Hepatocyte (in vitro differentiated cells): ENCODE data around the gene GJC1. TPM values are rescaled to one million over a fixed set of nuclear protein-coding genes. Genes with fewer than 3 reads are reported as not detected.

ENCODE experiments used
- DNase-seq: peaks from one replicate; pipeline ENCODE4 v3.0.0-alpha.2; 2016; ENCODE audit warnings: low spot score
- H2AFZ ChIP-seq: fragments of 200-600 bp; sonication (generic); 2 replicates; pipeline ENCODE4 v1.6.0; 2016; ENCODE audit warnings: antibody characterized with exemption, mild to moderate bottlenecking
- H3K27ac ChIP-seq: fragments of 200-600 bp; sonication (generic); 2 replicates; pipeline ENCODE4 v1.5.1; 2016; ENCODE audit warnings: mild to moderate bottlenecking
- H3K27me3 ChIP-seq: fragments of 200-600 bp; sonication (generic); 2 replicates; pipeline ENCODE4 v1.6.1; 2016
- H3K36me3 ChIP-seq: fragments of 200-600 bp; sonication (generic); replicated peaks from 2 replicates; pipeline ENCODE4 v1.5.1; 2016; ENCODE audit warnings: low read depth; ENCODE audit not compliant: insufficient read depth
- H3K4me1 ChIP-seq: fragments of 200-600 bp; sonication (generic); 2 replicates; pipeline ENCODE4 v1.5.1; 2016; ENCODE audit warnings: mild to moderate bottlenecking, moderate library complexity; ENCODE audit not compliant: insufficient read depth
- H3K4me2 ChIP-seq: fragments of 200-600 bp; sonication (generic); 2 replicates; pipeline ENCODE4 v1.6.0; 2016
- H3K4me3 ChIP-seq: fragments of 200-600 bp; sonication (generic); 2 replicates; pipeline ENCODE4 v1.5.1; 2016; ENCODE audit warnings: mild to moderate bottlenecking
- H3K79me2 ChIP-seq: fragments of 200-600 bp; sonication (generic); 2 replicates; pipeline ENCODE4 v1.6.0; 2017; ENCODE audit warnings: mild to moderate bottlenecking
- H3K9me2 ChIP-seq: fragments of 200-600 bp; sonication (generic); replicated peaks from 2 replicates; pipeline ENCODE4 v1.6.0; 2017; ENCODE audit warnings: mild to moderate bottlenecking; ENCODE audit not compliant: insufficient read depth
- H3K9me3 ChIP-seq: fragments of 200-600 bp; sonication (generic); 2 replicates; pipeline ENCODE4 v1.5.1; 2016; ENCODE audit warnings: low read depth, mild to moderate bottlenecking
- H4K20me1 ChIP-seq: fragments of 200-600 bp; sonication (generic); 2 replicates; pipeline ENCODE4 v1.6.0; 2016; ENCODE audit warnings: mild to moderate bottlenecking; ENCODE audit not compliant: insufficient read depth, poor library complexity, severe bottlenecking
- EZH2 ChIP-seq: fragments of 200-600 bp; sonication (generic); IDR thresholded peaks from 2 replicates; pipeline ENCODE4 v1.6.1; 2016; ENCODE audit warnings: antibody characterized with exemption, mild to moderate bottlenecking, borderline replicate concordance
- EZH2phosphoT487 ChIP-seq: fragments of 200-600 bp; sonication (generic); IDR thresholded peaks from one replicate; pipeline ENCODE4 v1.6.1; 2018; ENCODE audit warnings: antibody characterized with exemption, mild to moderate bottlenecking, low read depth, moderate library complexity; ENCODE audit not compliant: unreplicated experiment, severe bottlenecking
- WGBS: methylation state at CpG from one replicate; pipeline ENCODE4 v1.1.6; 2016; ENCODE audit warnings: low lambda C conversion rate; ENCODE audit errors: missing lambda C conversion rate; 5-methylcytosine and 5-hydroxymethylcytosine counted together
- polyA plus RNA-seq: library from polyadenylated mRNA; unstranded; fragments of >200 nt; fragmentation: Nextera tagmentation; extraction: Ambion mirVana; gene quantifications from 2 replicates; pipeline ENCODE4 v1.2.1, GENCODE V29; 2016
- total RNA-seq: library from RNA; depleted of rRNA; stranded (reverse); fragments of >200 nt; gene quantifications from 2 replicates; pipeline ENCODE4 v1.2.3, GENCODE V29; 2014
- TF ChIP-seq, protein P1 (sequence below): fragments of 200-600 bp; sonication (generic); IDR thresholded peaks from 2 replicates; pipeline ENCODE4 v1.5.1; 2016; ENCODE audit warnings: antibody characterized with exemption, mild to moderate bottlenecking; ENCODE audit not compliant: poor library complexity

Gene GJC1
- total and polyA plus RNA-seq, 2 experiments from 2014 or later: 7.5 to 11.4 TPM

- no peak for DNase-seq
- no peaks in the 10 kb centered on the region for H3K9me2 ChIP-seq
- H2AFZ ChIP-seq: no peak overlapping the region
- H3K27ac ChIP-seq: no peak overlapping the region
- peaks cover 33% of the 10 kb centered on the region for H3K27me3 ChIP-seq
- TF ChIP-seq, protein P1, sequence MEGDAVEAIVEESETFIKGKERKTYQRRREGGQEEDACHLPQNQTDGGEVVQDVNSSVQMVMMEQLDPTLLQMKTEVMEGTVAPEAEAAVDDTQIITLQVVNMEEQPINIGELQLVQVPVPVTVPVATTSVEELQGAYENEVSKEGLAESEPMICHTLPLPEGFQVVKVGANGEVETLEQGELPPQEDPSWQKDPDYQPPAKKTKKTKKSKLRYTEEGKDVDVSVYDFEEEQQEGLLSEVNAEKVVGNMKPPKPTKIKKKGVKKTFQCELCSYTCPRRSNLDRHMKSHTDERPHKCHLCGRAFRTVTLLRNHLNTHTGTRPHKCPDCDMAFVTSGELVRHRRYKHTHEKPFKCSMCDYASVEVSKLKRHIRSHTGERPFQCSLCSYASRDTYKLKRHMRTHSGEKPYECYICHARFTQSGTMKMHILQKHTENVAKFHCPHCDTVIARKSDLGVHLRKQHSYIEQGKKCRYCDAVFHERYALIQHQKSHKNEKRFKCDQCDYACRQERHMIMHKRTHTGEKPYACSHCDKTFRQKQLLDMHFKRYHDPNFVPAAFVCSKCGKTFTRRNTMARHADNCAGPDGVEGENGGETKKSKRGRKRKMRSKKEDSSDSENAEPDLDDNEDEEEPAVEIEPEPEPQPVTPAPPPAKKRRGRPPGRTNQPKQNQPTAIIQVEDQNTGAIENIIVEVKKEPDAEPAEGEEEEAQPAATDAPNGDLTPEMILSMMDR: no peak
- TF ChIP-seq EZH2phosphoT487 (no peak), EZH2 (no peak)
- H3K9me3 ChIP-seq: no peaks in the 10 kb centered on the region
- H3K36me3 ChIP-seq: no peaks in the 10 kb centered on the region
- no peak overlapping the region for H3K4me2 ChIP-seq
- H3K4me1 ChIP-seq: peaks cover 4% of the 10 kb centered on the region
- 77% methylated on average over 11 of the region's 13 CpGs for WGBS
- no peaks in the 10 kb centered on the region for H4K20me1 ChIP-seq
- H3K79me2 ChIP-seq: no peaks in the 10 kb centered on the region
- no peak overlapping the region for H3K4me3 ChIP-seq
These were observed 69.4 kb downstream of the GJC1 start for GRCh38 chr17:44760474-44761308.

- Histone ChIP-seq H3K9me3 (no peaks in the 10 kb centered on the region), H3K36me3 (no peaks in the 10 kb centered on the region), H3K4me1 (peaks cover 4% of the 10 kb centered on the region), H2AFZ (no peak overlapping the region), H3K4me2 (peak overlapping the region; percentile 98), H3K9me2 (no peaks in the 10 kb centered on the region), H3K4me3 (no peak overlapping the region), H3K27me3 (peaks cover 33% of the 10 kb centered on the region), H3K27ac (no peak overlapping the region), H3K79me2 (no peaks in the 10 kb centered on the region), H4K20me1 (no peaks in the 10 kb centered on the region)
- WGBS: 40% methylated on average over 1 of the region's 3 CpGs
- TF ChIP-seq EZH2: no peak
- TF ChIP-seq EZH2phosphoT487: no peak
- TF ChIP-seq, protein P1: no peak
- no peak for DNase-seq
These were observed 70.2 kb downstream of the GJC1 start for GRCh38 chr17:44759916-44760243.

DNA sequence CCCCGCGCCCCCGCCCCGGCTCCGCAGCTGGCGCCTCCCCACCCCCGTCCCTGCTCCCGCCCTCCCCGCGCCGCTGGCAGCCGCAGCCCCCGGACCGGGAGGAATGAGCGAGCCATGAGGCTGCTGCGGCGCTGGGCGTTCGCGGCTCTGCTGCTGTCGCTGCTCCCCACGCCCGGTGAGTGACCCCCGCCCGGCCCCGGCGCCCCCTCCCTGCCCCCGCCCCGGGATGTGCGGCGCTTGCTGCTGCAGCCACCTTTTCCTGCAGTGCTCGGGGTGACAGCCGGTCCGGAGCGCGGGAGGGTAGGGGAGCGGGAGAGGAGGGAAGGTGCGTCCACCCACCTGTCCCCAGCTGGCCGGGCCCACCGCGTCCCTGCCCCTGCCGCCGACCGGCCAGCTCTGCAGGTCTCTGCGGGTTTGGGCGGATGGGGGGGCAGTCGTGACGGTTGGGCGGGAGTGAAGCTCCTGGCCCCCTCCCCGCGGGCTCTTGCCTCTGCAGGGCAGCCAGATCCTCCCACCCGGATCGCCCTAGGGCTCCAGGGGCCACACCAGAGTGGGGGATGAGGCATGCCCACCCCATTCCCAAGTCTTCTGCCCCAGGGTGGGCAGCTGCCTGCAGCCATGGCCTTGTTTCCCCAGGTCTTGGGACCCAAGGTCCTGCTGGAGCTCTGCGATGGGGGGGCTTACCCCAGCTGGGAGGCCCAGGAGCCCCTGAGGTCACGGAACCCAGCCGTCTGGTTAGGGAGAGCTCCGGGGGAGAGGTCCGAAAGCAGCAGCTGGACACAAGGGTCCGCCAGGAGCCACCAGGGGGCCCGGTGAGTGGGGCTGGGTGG, 70.8 kb downstream of the GJC1 start:
- peak overlapping the region; percentile 98 for H3K4me2 ChIP-seq
- H3K4me1 ChIP-seq: peaks cover 4% of the 10 kb centered on the region
- H4K20me1 ChIP-seq: no peaks in the 10 kb centered on the region
- no peak for DNase-seq
- WGBS: 23% methylated on average over 22 of the region's 60 CpGs
- no peaks in the 10 kb centered on the region for H3K9me2 ChIP-seq
- TF ChIP-seq, protein P1: no peak
- no peak for TF ChIP-seq EZH2phosphoT487
- TF ChIP-seq EZH2: no peak
- peak overlapping the region; percentile 58 for H3K4me3 ChIP-seq
- H3K36me3 ChIP-seq: no peaks in the 10 kb centered on the region
- H3K27me3 ChIP-seq: peaks cover 33% of the 10 kb centered on the region
- no peaks in the 10 kb centered on the region for H3K9me3 ChIP-seq
- peak overlapping the region; percentile 63 for H2AFZ ChIP-seq
- no peaks in the 10 kb centered on the region for H3K79me2 ChIP-seq
- H3K27ac ChIP-seq: no peak overlapping the region
